HG02623 (cell line): ENCODE data around the gene SEPTIN2.
A peak's percentile ranks its signal among the peaks of the same experiment; 100 is the strongest.
"Not testable (repeated sequence)": the region's sequence is repeated elsewhere in the genome, so short reads cannot be mapped to it uniquely, and the experiment has no call there.

Experiments
- ATAC-seq: cut with Tn5 transposase; IDR thresholded peaks from one replicate; pipeline ENCODE4 v1.9.1; 2021; ENCODE audit warnings: moderate library complexity; ENCODE audit not compliant: unreplicated experiment

The SEPTIN2 gene

DNA sequence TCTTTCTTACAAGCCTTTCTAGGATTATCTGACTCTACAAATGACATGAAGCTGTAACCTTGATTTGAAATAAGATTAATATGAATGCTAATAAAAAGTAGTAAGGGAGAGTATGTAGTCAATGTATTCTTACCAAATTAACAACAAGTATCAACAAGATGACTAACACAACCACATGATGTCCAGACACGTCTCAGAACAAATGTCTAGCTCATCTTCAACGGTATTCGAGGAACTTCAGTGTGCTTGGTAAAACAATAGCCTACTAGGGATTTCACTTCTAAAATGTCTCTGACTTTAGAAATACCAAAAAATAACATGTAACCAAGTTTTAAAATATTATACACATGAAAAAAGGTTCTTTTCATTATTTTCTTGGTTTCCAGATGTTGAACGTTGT, 3.6 kb upstream of the SEPTIN2 start:
- no peak for ATAC-seq

DNA sequence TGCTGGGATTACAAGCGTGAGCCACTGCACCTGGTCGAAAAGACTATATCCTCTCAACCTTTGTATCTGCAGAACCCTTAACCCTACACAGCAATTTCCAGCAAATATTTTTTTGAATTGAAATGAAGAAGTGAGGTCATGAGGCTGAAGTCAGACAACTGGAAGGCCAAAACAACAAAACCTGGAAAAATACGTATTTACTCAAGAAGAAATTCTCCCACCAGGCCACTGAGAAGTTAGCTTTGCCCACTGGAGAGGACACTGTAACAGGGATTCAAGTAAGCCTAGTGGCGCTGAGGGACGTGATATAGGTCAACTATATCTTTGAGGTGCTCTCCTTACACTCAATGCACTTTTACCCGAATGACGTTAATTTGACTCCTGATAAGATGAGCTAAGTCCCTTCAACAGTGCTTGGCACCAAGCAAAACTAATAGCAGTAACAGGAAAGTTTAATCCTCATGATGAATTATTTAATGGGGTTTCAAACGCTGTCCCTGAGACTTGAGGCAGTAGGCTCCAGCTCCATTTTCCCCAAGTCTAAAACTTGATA, 2.1 kb upstream of the SEPTIN2 start:
- no peak for ATAC-seq

DNA sequence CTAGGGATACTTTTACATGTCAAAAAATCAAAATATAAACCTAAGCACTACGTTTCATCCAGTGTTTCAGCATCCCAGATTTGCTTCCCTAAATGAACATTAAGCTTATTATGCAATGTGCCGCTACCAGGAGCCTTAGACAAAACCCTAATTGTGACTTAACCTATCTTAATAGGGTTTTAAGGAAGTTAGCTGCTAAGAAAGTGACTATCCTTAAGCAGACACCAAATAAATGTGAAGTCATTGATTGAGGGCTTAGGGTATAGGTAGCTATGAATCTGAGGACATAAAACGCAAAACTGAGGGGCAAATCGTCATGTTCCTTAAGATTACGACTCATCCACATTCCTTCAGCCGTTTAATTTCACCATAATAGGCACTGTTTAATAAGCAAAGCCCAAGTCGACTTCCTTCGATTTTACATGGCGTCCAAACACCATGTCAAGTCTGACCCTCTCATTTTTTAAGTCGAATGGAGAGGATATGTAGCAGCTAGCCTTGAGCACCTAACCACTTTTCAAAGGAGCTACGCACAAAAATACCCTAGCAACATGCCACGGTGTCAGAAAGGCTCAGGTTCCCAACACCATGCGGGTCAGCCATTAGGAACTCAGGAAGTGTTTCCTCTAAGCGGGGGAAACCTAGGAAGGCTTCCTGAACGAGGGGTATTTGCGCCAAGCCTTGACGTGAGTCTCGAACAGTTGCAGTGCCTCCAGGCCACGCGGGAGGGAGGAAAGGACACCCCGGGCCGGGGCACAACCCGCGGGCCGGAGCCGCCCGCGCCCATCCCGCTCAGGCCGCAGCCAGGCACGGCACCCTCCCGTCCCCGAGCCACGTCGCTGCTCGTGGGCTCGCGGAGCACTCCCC, 1.3 kb upstream of the SEPTIN2 start:
- ATAC-seq = no peak

DNA sequence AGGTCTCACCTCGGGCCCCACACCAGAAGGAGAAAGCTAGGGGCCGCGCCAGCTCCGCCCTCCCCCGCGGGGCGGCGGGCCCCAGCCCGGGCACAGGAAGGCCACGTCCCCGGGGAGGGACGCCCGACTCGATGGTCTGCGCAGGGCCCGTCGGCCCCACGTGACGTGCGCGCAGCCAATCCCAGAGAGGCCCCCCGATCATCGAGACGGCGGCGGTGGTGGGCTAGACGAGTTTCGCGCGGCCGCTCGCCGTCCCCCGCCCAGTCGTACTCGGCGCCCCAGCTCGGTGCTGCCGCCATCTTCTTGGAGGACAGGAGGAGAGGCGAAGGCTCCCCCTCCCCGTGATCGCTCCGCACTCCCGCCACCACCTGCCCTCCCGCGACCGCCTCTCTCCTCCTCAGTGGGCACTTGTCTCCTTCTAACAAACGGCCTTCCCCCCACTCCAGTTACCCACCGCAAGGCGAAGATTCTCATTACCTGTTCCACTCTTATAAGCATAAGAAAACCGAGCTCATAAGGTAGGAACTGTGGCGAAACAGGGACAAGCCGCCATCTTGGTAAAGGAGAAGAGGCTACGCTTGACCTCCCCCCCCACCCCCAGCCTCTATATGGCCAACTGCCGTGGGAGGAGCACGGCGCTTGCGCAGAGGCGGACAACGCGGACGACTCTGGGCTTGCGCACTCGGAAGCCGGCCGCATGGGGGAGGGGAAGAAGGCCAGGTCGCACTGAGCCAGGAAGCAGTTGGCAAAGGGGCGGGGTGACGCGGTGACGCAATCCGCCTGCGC, 439 bp upstream of the SEPTIN2 start, which contains the start of gene HDLBP:
TSS of gene HDLBP (minus strand) at position 580 of the 786 bp plus-strand sequence. CDS start 48,803 bp downstream, outside the sequence.
- peak; percentile 62 for ATAC-seq

DNA sequence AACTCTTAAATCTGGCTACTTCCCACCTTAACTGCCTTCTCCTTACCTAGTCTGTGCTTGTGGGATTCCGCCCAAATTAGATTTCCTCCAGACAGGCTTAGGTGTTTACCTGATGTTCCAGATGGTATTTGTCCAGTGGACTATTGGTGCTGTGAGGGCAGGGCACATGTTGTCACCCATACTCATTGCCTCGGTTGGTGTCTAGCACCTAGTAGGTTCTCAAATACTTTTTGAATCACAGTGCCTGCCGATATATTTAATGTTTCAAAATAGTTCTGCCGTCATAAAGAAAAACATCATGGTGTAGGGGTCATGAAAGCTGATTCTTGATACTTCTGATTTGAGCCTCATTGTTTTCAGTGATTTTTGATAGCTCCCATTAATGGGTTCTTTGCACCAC, 1.1 kb downstream of the SEPTIN2 start:
- no peak for ATAC-seq

DNA sequence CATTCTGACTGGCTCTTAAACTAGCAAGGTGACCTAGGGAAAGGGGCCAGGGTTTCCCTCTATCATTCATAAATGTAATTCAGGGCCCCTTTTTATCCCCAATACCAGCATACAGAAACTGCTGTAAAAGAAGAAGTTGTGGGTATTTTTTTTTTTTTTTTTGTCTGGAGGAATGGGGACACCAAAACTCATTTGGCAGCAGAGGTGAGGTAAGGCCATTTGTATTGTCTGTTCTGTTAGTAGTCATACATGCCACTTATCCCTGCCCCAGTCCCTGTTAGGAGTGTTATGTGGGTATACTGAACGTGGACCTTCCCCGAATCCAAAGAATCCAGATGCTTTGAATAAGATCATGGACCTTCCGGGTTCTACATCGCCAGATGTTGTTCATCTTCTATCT, 1.7 kb downstream of the SEPTIN2 start:
- ATAC-seq = no peak

DNA sequence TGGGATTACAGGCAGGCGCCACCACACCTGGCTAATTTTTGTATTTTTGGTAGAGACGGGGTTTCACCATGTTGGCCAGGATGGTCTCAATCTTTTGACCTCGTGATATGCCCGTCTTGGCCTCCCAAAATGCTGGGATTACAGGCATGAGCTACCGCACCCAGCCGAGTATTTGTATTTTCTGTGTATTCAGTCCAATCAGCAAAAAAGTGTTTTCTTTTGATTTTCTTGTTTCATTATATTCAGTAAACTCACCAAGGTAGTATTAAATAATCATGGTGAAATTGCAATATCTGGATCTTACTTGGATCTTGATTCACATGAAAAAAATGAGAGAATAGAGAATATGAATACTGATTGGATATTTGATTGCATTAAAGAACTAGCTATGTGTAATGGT, 3.1 kb downstream of the SEPTIN2 start:
- not testable (repeated sequence) for ATAC-seq

DNA sequence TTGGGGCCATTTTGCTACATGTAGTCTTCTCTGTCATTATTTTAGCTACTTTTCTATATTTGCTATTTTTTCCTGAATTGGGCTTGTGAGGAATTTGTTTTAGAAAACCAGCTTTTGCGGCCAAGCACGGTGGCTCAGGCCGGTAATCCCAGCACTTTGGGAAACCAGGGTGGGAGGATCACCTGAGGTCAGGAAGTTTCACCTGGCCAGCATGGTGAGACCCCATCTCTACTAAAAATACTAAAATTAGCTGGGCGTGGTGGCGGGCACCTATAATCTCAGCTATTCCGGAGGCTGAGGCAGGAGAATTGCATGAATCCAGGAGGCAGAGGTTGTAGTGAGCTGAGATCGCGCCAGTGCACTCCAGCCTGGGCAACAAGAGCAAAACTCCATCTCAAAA, 4.7 kb downstream of the SEPTIN2 start:
- ATAC-seq = no peak

DNA sequence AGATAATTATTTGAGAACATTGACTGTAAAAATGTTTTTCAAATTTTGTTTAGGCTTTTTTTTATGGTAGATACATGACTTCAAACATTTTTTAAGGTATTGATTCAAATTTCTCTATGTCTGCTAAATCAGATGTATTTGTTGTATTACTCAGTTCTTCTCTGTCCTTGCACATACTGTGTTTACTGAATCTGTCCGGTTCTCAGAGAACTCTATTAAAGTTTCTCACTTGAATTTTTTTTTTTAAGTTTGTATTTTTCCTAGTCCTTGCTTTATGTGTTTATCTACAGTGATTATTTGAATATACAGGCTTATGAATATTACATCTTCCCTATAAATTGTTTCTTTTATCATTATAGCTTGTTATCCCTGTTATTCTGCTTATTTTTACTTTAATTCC, 5.3 kb downstream of the SEPTIN2 start:
- ATAC-seq = no peak

DNA sequence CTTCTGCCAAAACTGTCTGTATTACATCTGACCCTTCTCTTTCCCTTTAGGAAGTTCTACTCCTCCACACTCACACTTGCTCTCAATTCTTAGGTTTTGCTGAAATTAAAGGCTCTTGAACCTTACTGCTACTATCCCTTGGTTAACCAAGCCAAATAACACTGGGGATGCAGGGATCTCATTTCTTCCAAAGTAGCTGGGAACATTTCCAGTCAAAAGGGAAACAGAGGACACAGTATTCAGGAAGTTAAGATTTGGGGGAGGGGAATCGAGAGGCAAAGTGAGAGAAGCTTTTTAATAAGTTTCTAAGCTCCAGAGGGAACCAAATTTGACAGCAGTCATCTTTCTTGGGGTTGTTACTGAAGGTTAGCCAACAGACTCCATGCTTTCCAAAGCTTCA, 6.2 kb downstream of the SEPTIN2 start:
- ATAC-seq = no peak

DNA sequence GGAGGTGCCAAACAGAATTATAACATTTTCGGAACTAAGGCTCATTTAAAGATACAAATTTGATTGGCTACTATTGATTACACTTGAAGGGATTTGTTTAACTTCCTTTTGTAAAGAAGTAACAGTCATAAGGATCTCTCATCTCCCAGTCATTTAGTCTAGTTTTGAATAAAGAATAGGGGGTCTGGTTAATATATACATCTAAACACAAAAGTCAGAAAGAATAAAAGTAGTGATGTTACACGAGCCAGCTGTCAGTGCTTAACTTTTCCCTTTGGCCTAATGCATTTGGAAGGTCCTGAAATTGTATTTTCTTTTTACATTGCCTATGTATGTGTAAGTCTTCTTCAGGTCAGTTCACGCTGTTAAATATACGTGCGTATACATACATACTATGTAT, 8.1 kb downstream of the SEPTIN2 start:
- no peak for ATAC-seq

DNA sequence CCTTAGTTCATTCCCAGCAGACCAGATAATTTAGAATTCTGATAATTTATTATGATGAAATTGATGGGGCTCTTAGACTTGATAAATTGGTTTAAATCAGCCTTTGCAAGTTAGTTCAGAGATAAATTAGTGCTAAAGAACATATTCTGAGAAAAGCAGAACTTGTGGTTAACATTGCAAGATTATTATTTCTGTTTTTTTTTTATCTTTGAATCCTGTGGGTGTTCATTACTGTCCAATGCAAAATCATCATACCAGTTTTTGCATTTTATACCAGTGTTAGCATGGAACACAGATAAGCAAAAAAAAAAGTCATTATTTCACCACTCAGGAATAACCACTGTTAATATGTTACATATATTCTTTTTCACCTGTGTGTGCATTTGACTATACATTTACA, 9.1 kb downstream of the SEPTIN2 start:
- ATAC-seq = no peak

DNA sequence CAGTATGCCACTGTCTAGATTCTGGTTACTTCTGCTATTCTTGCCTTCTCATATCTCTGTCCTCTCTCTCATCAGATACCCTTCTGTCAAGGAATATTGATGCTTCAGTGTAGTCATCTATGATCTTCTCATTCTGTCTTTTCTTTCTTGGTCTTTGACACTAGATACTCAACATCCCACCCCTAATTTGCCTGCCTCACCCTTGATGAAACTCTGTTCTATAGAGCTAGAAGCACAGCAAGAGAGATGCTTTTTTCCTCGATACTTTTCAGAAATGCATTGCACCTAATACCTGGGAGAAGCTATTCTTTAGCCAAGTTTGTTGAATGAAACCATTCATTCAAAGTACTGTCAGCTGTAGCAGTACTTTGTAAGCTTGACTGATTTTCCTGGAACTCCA, 9.5 kb downstream of the SEPTIN2 start:
- ATAC-seq = no peak

DNA sequence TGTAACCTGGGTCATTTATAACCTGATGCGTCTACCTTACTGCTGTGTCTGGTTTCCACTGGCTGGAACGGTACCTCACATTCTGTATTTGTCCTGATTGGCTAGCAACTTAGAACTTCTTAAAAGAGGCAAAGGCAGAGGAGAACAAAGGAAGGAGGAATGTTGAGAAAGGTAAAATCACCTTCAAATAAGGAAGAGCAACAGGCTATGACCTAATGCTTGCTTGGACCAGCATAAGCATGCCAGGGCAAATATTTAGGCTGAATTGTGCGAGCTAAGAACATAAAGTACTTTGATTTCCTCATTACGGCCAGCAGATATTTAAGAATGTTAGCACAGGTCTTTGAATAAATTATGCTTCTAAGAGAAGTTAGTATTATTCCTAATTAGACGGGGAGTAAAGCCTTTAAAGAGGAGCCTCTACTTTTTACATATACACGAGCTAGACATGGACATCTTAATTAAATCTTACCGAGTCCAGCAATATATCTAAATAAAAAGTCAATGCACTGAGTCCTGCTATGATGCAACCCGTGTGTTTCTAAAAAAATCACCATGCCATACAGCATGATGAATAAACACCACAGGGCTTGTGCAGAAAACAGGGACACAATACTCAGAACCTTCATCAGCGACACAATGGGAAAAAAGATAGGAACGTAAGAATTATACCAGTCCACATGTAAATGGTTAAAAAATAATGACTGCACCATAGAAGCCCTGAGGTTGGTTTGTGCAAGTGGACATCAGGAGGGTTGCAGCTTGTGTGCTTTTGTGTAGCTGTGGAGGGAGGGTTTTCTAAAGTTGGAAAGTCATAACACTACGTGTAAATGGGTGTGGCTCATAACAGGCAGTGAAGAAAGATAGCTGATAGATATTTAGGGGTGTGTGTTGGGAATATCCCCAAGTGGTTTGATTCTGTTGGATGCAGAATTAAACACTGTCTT, 14.2 kb downstream of the SEPTIN2 start:
- no peak for ATAC-seq

DNA sequence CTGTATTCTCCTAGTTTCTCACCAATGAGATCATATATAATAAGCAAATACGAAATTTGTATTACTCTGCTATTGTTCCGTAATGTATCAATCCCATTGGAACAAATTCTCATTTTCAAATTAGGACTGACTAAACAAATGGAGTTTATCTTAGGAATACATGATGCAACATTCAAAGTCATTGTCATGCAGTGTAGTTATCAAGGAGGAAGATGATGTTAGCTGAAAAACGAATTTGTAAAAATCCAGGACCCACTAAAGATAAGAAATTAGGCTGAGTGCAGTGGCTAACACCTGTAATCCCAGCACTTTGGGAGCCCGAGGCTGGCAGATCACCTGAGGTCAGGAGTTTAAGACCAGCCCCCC, 14.9 kb downstream of the SEPTIN2 start:
- ATAC-seq = no peak

DNA sequence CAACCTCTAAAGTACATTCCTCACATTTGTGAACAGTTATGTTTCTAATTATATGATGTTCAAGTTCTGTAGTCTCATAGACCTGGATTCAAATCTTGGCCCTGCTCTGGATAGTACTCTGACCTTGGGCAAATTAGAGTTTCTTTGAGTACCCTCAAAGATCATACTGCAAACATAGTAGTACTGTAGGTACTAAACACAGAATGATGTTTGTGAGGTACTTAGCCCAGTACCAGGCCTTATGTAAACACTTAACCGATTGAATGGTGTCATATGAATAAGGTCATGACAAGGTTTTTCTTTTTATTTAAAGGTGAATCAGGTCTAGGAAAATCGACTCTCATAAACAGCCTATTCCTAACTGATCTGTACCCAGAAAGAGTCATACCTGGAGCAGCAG, 19.1 kb downstream of the SEPTIN2 start:
- ATAC-seq = no peak

DNA sequence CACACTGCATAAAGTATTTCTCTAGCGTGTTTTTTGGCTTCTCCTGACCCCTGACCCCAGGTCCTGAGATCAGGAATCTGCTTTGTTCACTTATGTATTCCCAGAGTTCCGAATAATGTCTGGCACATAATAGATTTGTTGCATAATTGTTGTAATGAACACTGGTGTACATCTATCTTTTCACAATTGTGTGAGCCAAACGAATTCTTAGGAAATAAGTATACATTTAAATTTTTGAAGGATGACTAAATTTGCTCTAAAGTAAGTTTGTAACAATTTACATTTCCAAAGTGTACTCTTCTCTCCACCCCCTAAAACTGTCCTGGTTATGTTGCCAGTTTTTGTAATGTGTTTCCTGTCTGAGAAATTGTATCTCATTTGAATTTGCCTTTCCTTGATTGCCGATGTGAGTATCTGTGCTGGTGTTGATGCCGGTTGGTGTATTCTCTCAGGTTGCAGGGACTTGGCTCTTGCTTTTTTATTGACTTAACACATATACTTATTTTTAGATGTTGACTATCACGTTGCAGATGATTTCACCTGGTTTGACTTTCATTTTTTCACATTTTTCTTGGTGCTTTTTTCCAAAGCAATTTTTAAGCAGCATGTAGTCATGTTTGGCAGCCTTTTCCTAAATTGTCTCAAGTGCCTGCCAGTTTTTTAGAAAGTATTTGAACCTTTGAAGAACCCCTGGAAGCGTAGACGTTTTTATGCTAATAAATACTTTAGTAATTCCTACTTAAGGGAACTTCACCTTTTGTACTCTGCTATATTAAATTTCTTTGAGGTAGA, 24.3 kb downstream of the SEPTIN2 start:
- ATAC-seq = no peak

DNA sequence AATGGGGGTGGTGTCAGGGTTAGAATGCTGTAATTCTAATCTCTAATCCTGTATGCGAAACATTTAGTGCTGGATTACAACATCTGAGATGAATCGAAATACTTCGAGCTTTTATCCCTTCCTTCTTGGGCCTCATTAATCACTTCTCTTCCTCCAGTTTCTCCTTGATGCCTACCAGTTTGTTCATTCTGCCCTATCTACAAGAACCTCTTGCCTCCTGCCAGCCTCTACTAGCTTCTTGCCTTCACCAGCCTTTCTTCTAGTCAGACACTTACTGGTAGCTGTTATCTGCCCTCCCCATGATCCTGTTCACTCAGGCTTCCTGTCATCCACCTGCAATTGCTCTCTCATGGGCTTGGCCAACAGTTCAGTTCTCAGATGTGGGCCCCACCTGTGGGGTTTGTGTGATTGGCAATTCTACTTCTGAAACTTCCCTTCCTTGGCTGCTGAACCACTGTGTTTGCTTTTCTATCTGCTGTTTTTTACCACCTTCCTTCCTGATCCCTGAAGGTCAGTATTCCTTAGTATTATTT, 25.0 kb downstream of the SEPTIN2 start:
- ATAC-seq = no peak

DNA sequence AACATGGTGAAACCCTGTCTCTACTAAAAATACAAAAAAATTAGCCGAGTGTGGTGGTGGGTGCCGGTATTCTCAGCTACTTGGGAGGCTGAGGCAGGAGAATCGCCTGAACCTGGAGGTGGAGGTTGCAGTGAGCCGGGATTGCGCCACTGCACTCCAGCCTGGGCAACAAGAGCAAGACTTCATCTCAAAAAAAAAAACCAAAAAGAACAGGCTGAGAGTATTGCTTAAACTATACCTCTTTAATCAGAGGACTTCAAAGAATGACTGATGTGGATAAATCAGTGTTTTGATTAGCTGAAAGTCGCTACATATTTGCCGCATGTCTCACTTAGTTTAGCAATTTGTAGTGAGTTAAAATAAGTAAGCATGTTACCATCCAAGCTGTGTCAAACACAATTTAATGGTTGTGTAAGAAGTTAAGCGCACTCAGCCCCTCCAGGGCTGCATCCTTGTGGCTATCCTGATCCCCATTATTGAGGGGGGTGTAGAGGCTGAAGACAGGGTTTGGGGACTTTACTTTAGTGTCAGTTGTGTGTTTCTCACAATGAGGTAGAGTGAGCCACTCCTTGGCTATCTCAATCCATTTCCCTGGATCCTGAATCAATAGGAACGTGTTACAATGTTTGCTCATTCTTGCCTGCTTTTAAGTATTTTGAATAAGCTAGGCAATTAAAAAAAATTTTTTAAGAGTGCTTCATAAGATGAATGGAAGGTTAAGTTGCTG, 29.4 kb downstream of the SEPTIN2 start:
- no peak for ATAC-seq
